Naive thymus-derived CD4-positive, alpha-beta T cell (primary cell): ENCODE data around the gene KIR2DL4. TPM values are rescaled to one million over a fixed set of nuclear protein-coding genes. Genes with fewer than 3 reads are reported as not detected.
"Not testable (repeated sequence)": the region's sequence is repeated elsewhere in the genome, so short reads cannot be mapped to it uniquely, and the experiment has no call there.

ENCODE experiments used
- ATAC-seq: fragments of 150-1000 bp; cut with Tn5 transposase; 2 replicates; pipeline ENCODE4 v1.10.0; 2021; ENCODE audit warnings: mild to moderate bottlenecking, moderate library complexity
- CTCF ChIA-PET: fragments of 350-600 bp; sonication (Branson Sonifier 250); formaldehyde crosslinking; loops from one replicate; lab custom pipeline; 2021; ENCODE audit warnings: antibody characterized with exemption; lab: Charles Lee
- POLR2A ChIA-PET: fragments of 350-600 bp; sonication (Branson Sonifier 250); formaldehyde crosslinking; loops from one replicate; lab custom pipeline; 2021; ENCODE audit warnings: antibody characterized with exemption, inconsistent platforms; lab: Charles Lee
- DNase-seq, 9 donors: peaks; one replicate each; pipeline versions ENCODE4 v3.0.0 to v3.0.0-alpha.2; 2020 to 2022; ENCODE audit warnings: mixed read lengths in 1 of 9
- H3K27ac ChIP-seq: one replicate; pipeline ENCODE4 v1.7.0; 2013; ENCODE audit warnings: mild to moderate bottlenecking, low read depth, low read length, moderate library complexity
- H3K27me3 ChIP-seq, 2 donors: one replicate each; pipeline ENCODE4 v1.7.0; 2013; ENCODE audit warnings: low read length in 2 of 2, mild to moderate bottlenecking in 2 of 2, moderate library complexity in 2 of 2; ENCODE audit not compliant: control insufficient read depth in 2 of 2, insufficient read depth in 2 of 2
- H3K36me3 ChIP-seq, 3 experiments: 1 replicate in 2 of 3; 2 replicates in 1 of 3; pipeline ENCODE4 v1.7.0; 2013; ENCODE audit warnings: low read length in 3 of 3, mild to moderate bottlenecking in 3 of 3, moderate library complexity in 1 of 3; ENCODE audit not compliant: insufficient read depth in 3 of 3, control insufficient read depth in 2 of 3
- H3K4me1 ChIP-seq, 2 donors: one replicate each; pipeline ENCODE4 v1.7.0; 2013; ENCODE audit warnings: low read length in 2 of 2, mild to moderate bottlenecking in 2 of 2, moderate library complexity in 1 of 2; ENCODE audit not compliant: control insufficient read depth in 2 of 2, insufficient read depth in 2 of 2
- H3K4me3 ChIP-seq: 2 replicates; pipeline ENCODE4 v1.7.0; 2013; ENCODE audit warnings: mild to moderate bottlenecking, low read length
- H3K9me3 ChIP-seq, 3 experiments: 1 replicate in 2 of 3; 2 replicates in 1 of 3; pipeline ENCODE4 v1.7.0; 2013; ENCODE audit warnings: low read length in 3 of 3; ENCODE audit not compliant: control insufficient read depth in 2 of 3
- H3K27ac Mint-ChIP-seq, 9 donors: one replicate each; pipeline ENCODE4 v1.8.0; 2020 to 2022; ENCODE audit warnings: mixed read lengths in 9 of 9, mild to moderate bottlenecking in 8 of 9, moderate library complexity in 5 of 9, inconsistent platforms in 2 of 9
- H3K27me3 Mint-ChIP-seq, 5 donors: one replicate each; pipeline ENCODE4 v1.8.0; 2021 to 2022; ENCODE audit warnings: mixed read lengths in 5 of 5, mild to moderate bottlenecking in 1 of 5
- H3K36me3 Mint-ChIP-seq, 5 donors: one replicate each; pipeline ENCODE4 v1.8.0; 2020 to 2022; ENCODE audit warnings: mixed read lengths in 5 of 5, mild to moderate bottlenecking in 3 of 5, inconsistent platforms in 1 of 5
- H3K4me1 Mint-ChIP-seq, 7 donors: one replicate each; pipeline ENCODE4 v1.8.0; 2020 to 2022; ENCODE audit warnings: mixed read lengths in 7 of 7, mild to moderate bottlenecking in 3 of 7, inconsistent platforms in 1 of 7
- H3K4me3 Mint-ChIP-seq, 10 donors: one replicate each; pipeline ENCODE4 v1.8.0; 2020 to 2022; ENCODE audit warnings: mild to moderate bottlenecking in 10 of 10, mixed read lengths in 10 of 10, moderate library complexity in 6 of 10, inconsistent platforms in 2 of 10
- H3K9me3 Mint-ChIP-seq, 11 donors: one replicate each; pipeline ENCODE4 v1.8.0; 2020 to 2022; ENCODE audit warnings: mixed read lengths in 11 of 11, mild to moderate bottlenecking in 4 of 11, inconsistent platforms in 1 of 11, moderate library complexity in 1 of 11
- intact Hi-C, 2 donors: fragments of 100-400 bp; cut with micrococcal nuclease; formaldehyde crosslinking; loops; one replicate each; pipeline ENCODE4 v1.15.1; 2023
- polyA plus RNA-seq, 2 donors: library from polyadenylated mRNA; unstranded; fragments of 300-500 nt; fragmentation: Illumina TruSeq; gene quantifications; one replicate each; pipeline ENCODE4 v1.2.3, GENCODE V29; 2021
- total RNA-seq, 6 experiments: library from RNA in 5 of 6; stranded (reverse) in 5 of 6; gene quantifications; 1 replicate in 5 of 6; 2 replicates in 1 of 6; pipeline ENCODE4 v1.2.3 and lab custom pipeline; 2021 to 2026

Gene KIR2DL4
- total RNA-seq: under 1 TPM in 3 of 5 experiments, not detected in 2; 0.15 to 0.48 (median 0.44) TPM
- polyA plus RNA-seq: not detected
- not detected for total RNA-seq (lab: John Stamatoyannopoulos, UW)

DNA sequence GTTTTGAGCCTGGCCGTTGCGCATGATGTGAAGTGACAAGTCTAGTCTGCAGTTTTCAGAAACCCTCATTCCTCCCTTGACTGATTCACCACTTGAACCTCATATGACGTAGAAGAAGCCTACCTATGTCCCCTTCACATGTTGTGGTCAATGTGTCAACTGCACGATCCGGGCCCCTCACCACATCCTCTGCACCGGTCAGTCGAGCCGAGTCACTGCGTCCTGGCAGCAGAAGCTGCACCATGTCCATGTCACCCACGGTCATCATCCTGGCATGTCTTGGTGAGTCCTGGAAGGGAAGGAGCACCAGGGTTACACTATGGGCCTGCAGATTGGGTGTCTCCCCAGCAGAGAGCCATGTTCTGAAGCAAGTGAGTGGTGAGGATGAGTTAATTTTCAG, at the start of gene KIR2DL4:
Gene KIR2DL4 (plus strand): TSS at position 201 of the 400 bp plus-strand sequence. CDS start 42 bp downstream, at position 243.
- H3K27me3 ChIP-seq: no peaks in the 10 kb centered on the region
- Mint-ChIP-seq H3K9me3 (peaks cover 0 to 16% (median 6%) of the 10 kb centered on the region in 11 donors), H3K27ac (peak within 1 kb of the TSS in 1 of 9 donors; percentile 20), H3K36me3 (peaks cover 0 to 10% (median 0%) of the 10 kb centered on the region in 5 donors), H3K4me1 (peaks cover 0 to 16% (median 0%) of the 10 kb centered on the region in 7 donors), H3K27me3 (peaks cover 4 to 34% (median 26%) of the 10 kb centered on the region in 5 donors), H3K4me3 (no peak within 1 kb of the TSS)
- DNase-seq (no peak), ATAC-seq (peak; percentile 66)
- H3K9me3 ChIP-seq: peaks cover 0 to 5% (median 0%) of the 10 kb centered on the region in 3 experiments
- no peaks in the 10 kb centered on the region for H3K36me3 ChIP-seq
- no peak within 1 kb of the TSS for H3K4me3 ChIP-seq
- no peaks in the 10 kb centered on the region for H3K4me1 ChIP-seq
- ChIA-PET POLR2A (no interaction called here), CTCF (interaction anchor here (0.7 kb wide), 1 partner anchor 80 kb away, joined by 3 read pairs; no protein-coding TSS in a partner anchor)
- no peak within 1 kb of the TSS for H3K27ac ChIP-seq
- intact Hi-C loops: no loop called here

- ATAC-seq: not testable (repeated sequence)
Measured at GRCh38 chr19:54756204-54757110, 47.0 kb upstream of the KIR2DL4 start.

DNA sequence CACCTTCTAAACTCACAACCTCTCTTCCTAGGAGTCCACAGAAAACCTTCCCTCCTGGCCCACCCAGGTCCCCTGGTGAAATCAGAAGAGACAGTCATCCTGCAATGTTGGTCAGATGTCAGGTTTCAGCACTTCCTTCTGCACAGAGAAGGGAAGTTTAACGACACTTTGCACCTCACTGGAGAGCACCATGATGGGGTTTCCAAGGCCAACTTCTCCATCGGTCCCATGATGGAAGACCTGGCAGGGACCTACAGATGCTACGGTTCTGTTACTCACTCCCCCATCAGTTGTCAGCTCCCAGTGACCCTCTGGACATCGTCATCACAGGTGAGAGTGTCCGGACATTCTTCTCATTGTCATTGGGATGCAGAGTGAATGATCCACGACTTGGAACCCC, 44.8 kb upstream of the KIR2DL4 start:
- H3K36me3 ChIP-seq, H3K4me1 ChIP-seq, H3K9me3 ChIP-seq, ATAC-seq, H3K4me1 Mint-ChIP-seq, H3K4me3 Mint-ChIP-seq, H3K27me3 ChIP-seq, H3K4me3 ChIP-seq, H3K36me3 Mint-ChIP-seq, H3K27ac Mint-ChIP-seq, POLR2A ChIA-PET, CTCF ChIA-PET, H3K27ac ChIP-seq, DNase-seq: not testable (repeated sequence)
- Mint-ChIP-seq H3K27me3 (peaks cover 0 to 14% (median 6%) of the 10 kb centered on the region in 5 donors), H3K9me3 (peaks cover 0 to 12% (median 4%) of the 10 kb centered on the region in 11 donors)
- intact Hi-C loops: loop anchor here in 1 of 2 donors (10.0 kb wide), 1 partner anchor 76 kb away; the partner anchor contains the start of gene KIR2DS4

More at GRCh38 chr19:54756204-54757110, 47.0 kb upstream of the KIR2DL4 start:
- H3K4me1 Mint-ChIP-seq, POLR2A ChIA-PET, H3K27me3 ChIP-seq, H3K4me3 Mint-ChIP-seq, H3K4me3 ChIP-seq, H3K9me3 ChIP-seq, H3K27ac Mint-ChIP-seq, H3K4me1 ChIP-seq, H3K27ac ChIP-seq, H3K27me3 Mint-ChIP-seq, H3K36me3 Mint-ChIP-seq, CTCF ChIA-PET, H3K36me3 ChIP-seq, DNase-seq: not testable (repeated sequence)
- H3K9me3 Mint-ChIP-seq: peaks cover 0 to 12% (median 4%) of the 10 kb centered on the region in 11 donors
- intact Hi-C loops: loop anchor here in 1 of 2 donors (10.0 kb wide), 1 partner anchor 78 kb away; the partner anchor contains the start of gene KIR2DS4

DNA sequence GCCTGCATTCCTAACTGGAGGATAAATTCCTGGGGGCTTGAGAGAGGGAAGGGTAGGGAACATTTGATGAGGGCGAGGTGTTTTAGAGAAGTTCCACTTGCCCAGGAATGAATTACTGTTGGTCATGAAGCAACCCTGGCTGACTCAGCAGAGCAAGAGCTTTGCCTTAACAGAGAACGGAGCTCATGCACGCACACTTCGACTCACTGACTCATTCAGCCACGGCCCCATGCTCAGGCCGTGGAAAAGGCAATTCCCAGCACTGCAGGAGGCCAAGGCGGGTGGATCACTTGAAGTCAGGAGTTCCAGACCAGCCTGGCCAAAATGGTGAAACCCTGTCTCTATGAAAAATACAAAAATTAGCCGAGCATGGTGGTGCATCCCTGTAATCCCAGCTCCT, 39.2 kb upstream of the KIR2DL4 start:
- H3K27me3 Mint-ChIP-seq: peaks cover 0 to 22% (median 3%) of the 10 kb centered on the region in 5 donors
- H3K4me1 Mint-ChIP-seq, POLR2A ChIA-PET, H3K4me3 ChIP-seq, H3K4me1 ChIP-seq, H3K27me3 ChIP-seq, H3K36me3 Mint-ChIP-seq, H3K36me3 ChIP-seq, H3K27ac Mint-ChIP-seq, H3K9me3 ChIP-seq, intact Hi-C loops, CTCF ChIA-PET, DNase-seq, H3K4me3 Mint-ChIP-seq, H3K27ac ChIP-seq: not testable (repeated sequence)
- ATAC-seq: peak; percentile 62
- H3K9me3 Mint-ChIP-seq: peaks cover 0 to 30% (median 9%) of the 10 kb centered on the region in 11 donors

GRCh38 chr19:54766464-54766863, 36.9 kb upstream of the KIR2DL4 start:
- CTCF ChIA-PET, H3K36me3 ChIP-seq, H3K4me3 Mint-ChIP-seq, H3K4me1 Mint-ChIP-seq, H3K36me3 Mint-ChIP-seq, H3K4me3 ChIP-seq, H3K4me1 ChIP-seq, DNase-seq, H3K27me3 ChIP-seq, intact Hi-C loops, POLR2A ChIA-PET, H3K27ac Mint-ChIP-seq, ATAC-seq, H3K27ac ChIP-seq, H3K9me3 ChIP-seq: not testable (repeated sequence)
- H3K27me3 Mint-ChIP-seq: peaks cover 0 to 31% (median 7%) of the 10 kb centered on the region in 5 donors
- peaks cover 0 to 18% (median 4%) of the 10 kb centered on the region in 11 donors for H3K9me3 Mint-ChIP-seq

DNA sequence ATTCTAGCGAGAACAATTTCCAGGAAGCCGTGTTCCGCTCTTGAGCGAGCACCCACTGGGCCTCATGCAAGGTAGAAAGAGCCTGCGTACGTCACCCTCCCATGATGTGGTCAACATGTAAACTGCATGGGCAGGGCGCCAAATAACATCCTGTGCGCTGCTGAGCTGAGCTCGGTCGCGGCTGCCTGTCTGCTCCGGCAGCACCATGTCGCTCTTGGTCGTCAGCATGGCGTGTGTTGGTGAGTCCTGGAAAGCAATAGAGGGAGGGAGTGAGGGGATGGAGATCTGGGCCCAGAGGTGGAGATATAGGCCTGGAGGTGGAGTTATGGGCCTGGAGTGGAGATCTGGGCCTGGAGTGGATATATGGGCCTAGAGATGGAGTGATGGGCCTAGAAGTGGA, 33.8 kb upstream of the KIR2DL4 start, which contains the start of gene KIR2DL1:
Gene KIR2DL1 (plus strand): TSS at position 148 of the 400 bp plus-strand sequence. CDS start 58 bp downstream, at position 206.
- H3K36me3 Mint-ChIP-seq, DNase-seq, H3K4me3 Mint-ChIP-seq, H3K4me1 Mint-ChIP-seq, ATAC-seq, intact Hi-C loops, H3K4me1 ChIP-seq, H3K36me3 ChIP-seq, H3K4me3 ChIP-seq, H3K9me3 ChIP-seq, H3K27me3 ChIP-seq, H3K27ac ChIP-seq, POLR2A ChIA-PET, CTCF ChIA-PET: not testable (repeated sequence)
- peaks cover 0 to 21% (median 4%) of the 10 kb centered on the region in 11 donors for H3K9me3 Mint-ChIP-seq
- peaks cover 0 to 43% (median 12%) of the 10 kb centered on the region in 5 donors for H3K27me3 Mint-ChIP-seq
- peak within 1 kb of the TSS in 1 of 9 donors; percentile 35 for H3K27ac Mint-ChIP-seq
